Peyer's patch (tissue), 4 donors: ENCODE measurements around the gene MED13. TPM values are rescaled to one million over a fixed set of nuclear protein-coding genes. Genes with fewer than 3 reads are reported as not detected.

Experiments
- DNase-seq, 3 donors: peaks; one replicate each; pipeline ENCODE4 v3.0.0-alpha.2; 2017 to 2019
- H3K27ac ChIP-seq, 4 donors: fragments of 200-600 bp; sonication (generic); one replicate each; pipeline ENCODE4 v1.5.1; 2016 to 2019
- H3K27me3 ChIP-seq, 2 donors: fragments of 200-600 bp; sonication (generic); one replicate each; pipeline ENCODE4 v1.5.1; 2019
- H3K36me3 ChIP-seq, 3 donors: fragments of 200-600 bp; sonication (generic); one replicate each; pipeline ENCODE4 v1.5.1; 2016 to 2019
- H3K4me1 ChIP-seq, 4 donors: fragments of 200-600 bp; sonication (generic); one replicate each; pipeline ENCODE4 v1.5.1; 2016 to 2019
- H3K4me3 ChIP-seq, 4 donors: fragments of 200-600 bp; sonication (generic); 1 replicate in 3 of 4; 2 replicates in 1 of 4; pipeline ENCODE4 v1.5.1; 2016 to 2019; ENCODE audit warnings: mild to moderate bottlenecking in 1 of 4
- H3K9me3 ChIP-seq, 4 donors: fragments of 200-600 bp; sonication (generic); one replicate each; pipeline ENCODE4 v1.5.1; 2016 to 2019; ENCODE audit warnings: mild to moderate bottlenecking in 1 of 4
- POLR2A ChIP-seq, 2 donors: fragments of 450-650 bp; IDR thresholded peaks; one replicate each; pipeline ENCODE4 v1.5.1; 2017; ENCODE audit warnings: antibody characterized with exemption in 2 of 2, mild to moderate bottlenecking in 2 of 2, moderate library complexity in 2 of 2
- total RNA-seq, 4 donors: library from RNA; depleted of rRNA; stranded (reverse); fragments of >200 nt; gene quantifications; one replicate each; pipeline ENCODE4 v1.1.0, GENCODE V29; 2016
- TF ChIP-seq, protein P1 (sequence below), 6 experiments: fragments of 450-650 bp in 4 of 6; fragments of 200-600 bp in 2 of 6; sonication (generic) in 1 of 6; IDR thresholded peaks; one replicate each; pipeline ENCODE4 v1.5.1; 2017 to 2019; ENCODE audit warnings: antibody characterized with exemption in 6 of 6, mild to moderate bottlenecking in 3 of 6, moderate library complexity in 1 of 6

Gene MED13
- total RNA-seq, 4 donors from 2014 or later: 84.4 to 452 (median 131) TPM

DNA sequence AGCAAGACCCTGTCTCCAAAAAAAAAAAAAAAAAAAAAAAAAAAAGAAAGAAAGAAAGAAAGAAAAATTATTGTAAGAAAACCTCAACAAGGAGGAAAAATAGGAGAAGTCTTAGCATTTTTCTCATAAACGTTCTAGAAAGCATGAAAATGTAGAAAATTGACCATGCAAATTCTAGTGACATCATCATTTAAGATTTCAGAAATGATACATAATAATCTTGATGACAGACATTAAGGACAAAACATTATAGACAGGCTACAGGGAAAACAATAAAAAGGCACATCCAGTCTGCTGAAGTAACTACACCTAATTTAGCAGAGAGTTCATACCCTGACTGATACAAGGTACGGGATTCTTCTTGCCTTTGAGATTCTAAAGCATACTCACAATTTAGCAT, 21.9 kb downstream of the MED13 start:
- Histone ChIP-seq H3K9me3 (no peaks in the 10 kb centered on the region), H3K36me3 (peaks cover 0 to 52% (median 0%) of the 10 kb centered on the region in 3 donors), H3K27me3 (no peaks in the 10 kb centered on the region), H3K4me1 (peaks cover 0 to 4% (median 0%) of the 10 kb centered on the region in 4 donors), H3K27ac (no peak overlapping the region), H3K4me3 (no peak overlapping the region)
- no peak for DNase-seq
- no peak for TF ChIP-seq POLR2A (IDR thresholded peaks at IDR 0.05)
- TF ChIP-seq, protein P1, sequence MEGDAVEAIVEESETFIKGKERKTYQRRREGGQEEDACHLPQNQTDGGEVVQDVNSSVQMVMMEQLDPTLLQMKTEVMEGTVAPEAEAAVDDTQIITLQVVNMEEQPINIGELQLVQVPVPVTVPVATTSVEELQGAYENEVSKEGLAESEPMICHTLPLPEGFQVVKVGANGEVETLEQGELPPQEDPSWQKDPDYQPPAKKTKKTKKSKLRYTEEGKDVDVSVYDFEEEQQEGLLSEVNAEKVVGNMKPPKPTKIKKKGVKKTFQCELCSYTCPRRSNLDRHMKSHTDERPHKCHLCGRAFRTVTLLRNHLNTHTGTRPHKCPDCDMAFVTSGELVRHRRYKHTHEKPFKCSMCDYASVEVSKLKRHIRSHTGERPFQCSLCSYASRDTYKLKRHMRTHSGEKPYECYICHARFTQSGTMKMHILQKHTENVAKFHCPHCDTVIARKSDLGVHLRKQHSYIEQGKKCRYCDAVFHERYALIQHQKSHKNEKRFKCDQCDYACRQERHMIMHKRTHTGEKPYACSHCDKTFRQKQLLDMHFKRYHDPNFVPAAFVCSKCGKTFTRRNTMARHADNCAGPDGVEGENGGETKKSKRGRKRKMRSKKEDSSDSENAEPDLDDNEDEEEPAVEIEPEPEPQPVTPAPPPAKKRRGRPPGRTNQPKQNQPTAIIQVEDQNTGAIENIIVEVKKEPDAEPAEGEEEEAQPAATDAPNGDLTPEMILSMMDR (IDR thresholded peaks at IDR 0.05): no peak

DNA sequence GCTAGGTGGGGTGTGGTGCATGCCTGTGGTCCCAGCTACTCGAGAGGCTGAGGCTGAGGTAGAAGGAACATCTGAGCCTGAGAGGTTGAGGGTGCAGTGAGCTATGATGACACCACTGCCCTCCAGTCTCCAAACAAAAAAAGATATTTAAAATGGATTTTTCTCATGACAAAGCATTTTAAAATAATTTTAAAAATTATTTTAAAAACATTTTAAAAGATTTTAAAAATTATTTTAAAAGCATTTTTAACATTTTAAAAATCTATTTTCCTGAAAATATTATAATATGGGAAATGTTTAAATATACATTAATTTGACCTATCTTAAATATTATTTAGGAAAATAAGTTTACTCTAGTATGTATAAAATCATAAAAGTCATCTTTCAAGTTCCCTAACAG, 26.8 kb downstream of the MED13 start:
- no peak for DNase-seq
- H3K4me3 ChIP-seq: no peak overlapping the region
- no peaks in the 10 kb centered on the region for H3K27me3 ChIP-seq
- no peak for TF ChIP-seq POLR2A (IDR thresholded peaks at IDR 0.05)
- TF ChIP-seq, protein P1 (IDR thresholded peaks at IDR 0.05): no peak
- H3K36me3 ChIP-seq: peaks cover 0 to 39% (median 0%) of the 10 kb centered on the region in 3 donors
- H3K4me1 ChIP-seq: no peaks in the 10 kb centered on the region
- H3K27ac ChIP-seq: no peak overlapping the region
- no peaks in the 10 kb centered on the region for H3K9me3 ChIP-seq

DNA sequence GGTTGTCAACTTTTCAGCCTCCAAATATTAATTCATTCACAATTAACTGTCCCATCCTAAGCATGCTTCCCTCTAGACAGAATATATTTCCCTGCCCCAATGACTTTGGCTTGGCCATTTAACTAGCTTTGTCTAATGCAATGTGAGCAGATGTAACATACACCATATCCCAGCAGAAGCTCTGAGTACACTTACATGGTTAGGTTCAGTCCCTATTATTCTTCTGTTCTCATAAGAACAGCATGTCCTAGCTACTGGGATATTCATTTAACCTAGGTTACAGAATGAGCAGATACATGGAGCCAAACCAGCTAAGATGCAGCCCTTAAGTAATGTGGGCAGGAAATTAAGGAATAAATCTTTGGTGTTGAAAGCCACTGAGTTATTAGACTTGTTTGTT, 31.8 kb downstream of the MED13 start:
- peaks cover 0 to 70% (median 0%) of the 10 kb centered on the region in 3 donors for H3K36me3 ChIP-seq
- no peaks in the 10 kb centered on the region for H3K9me3 ChIP-seq
- H3K27ac ChIP-seq: no peak overlapping the region
- TF ChIP-seq, protein P1 (IDR thresholded peaks at IDR 0.05): no peak
- no peak for TF ChIP-seq POLR2A (IDR thresholded peaks at IDR 0.05)
- no peak for DNase-seq
- no peaks in the 10 kb centered on the region for H3K4me1 ChIP-seq
- H3K4me3 ChIP-seq: no peak overlapping the region
- no peaks in the 10 kb centered on the region for H3K27me3 ChIP-seq

DNA sequence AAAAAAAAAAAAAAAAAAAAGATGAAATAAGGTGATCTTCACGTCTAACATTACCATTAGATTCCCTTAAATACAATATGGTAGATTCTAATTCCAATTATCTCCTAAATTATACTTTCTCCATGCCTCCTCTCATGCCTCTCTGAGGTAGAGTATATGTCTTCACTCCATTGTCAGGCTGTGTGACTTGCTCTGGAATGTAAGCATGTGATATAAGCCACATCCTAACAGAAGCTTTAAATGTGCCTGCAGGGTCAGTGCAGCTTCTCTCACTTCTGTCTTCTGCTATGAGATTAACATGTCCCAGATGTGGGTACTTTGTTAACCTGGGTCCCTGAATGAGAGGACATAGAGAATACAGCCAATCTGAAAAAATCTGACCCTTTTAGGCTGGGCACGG, 32.6 kb downstream of the MED13 start:
- Histone ChIP-seq H3K4me3 (no peak overlapping the region), H3K4me1 (no peaks in the 10 kb centered on the region), H3K36me3 (peaks cover 0 to 78% (median 0%) of the 10 kb centered on the region in 3 donors), H3K27ac (no peak overlapping the region), H3K9me3 (no peaks in the 10 kb centered on the region), H3K27me3 (no peaks in the 10 kb centered on the region)
- no peak for TF ChIP-seq POLR2A (IDR thresholded peaks at IDR 0.05)
- TF ChIP-seq, protein P1 (IDR thresholded peaks at IDR 0.05): no peak
- no peak for DNase-seq

DNA sequence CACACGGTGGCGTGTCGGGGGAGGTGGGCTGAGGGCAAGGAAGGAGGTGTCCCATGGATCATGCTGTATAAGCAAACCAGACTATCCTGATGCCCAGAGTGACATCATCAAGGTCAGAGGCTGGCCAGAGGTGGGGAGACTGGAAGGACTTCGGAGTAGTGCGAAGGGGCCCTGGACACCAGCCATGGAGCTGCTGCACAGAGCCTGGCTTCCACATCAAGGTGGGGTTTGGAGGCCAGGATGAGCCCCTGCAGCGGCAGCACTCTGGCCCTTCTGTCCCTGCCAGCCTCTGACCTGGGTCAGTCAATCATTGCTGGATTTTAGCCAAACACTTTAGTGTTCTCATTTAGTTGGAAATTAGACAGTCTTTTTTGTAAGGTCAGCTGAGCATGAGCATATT, 34.8 kb downstream of the MED13 start:
- no peaks in the 10 kb centered on the region for H3K27me3 ChIP-seq
- DNase-seq: no peak
- peaks cover 0 to 91% (median 0%) of the 10 kb centered on the region in 3 donors for H3K36me3 ChIP-seq
- TF ChIP-seq, protein P1 (IDR thresholded peaks at IDR 0.05): no peak
- TF ChIP-seq POLR2A (IDR thresholded peaks at IDR 0.05): no peak
- H3K9me3 ChIP-seq: no peaks in the 10 kb centered on the region
- no peaks in the 10 kb centered on the region for H3K4me1 ChIP-seq
- H3K4me3 ChIP-seq: no peak overlapping the region
- no peak overlapping the region for H3K27ac ChIP-seq

DNA sequence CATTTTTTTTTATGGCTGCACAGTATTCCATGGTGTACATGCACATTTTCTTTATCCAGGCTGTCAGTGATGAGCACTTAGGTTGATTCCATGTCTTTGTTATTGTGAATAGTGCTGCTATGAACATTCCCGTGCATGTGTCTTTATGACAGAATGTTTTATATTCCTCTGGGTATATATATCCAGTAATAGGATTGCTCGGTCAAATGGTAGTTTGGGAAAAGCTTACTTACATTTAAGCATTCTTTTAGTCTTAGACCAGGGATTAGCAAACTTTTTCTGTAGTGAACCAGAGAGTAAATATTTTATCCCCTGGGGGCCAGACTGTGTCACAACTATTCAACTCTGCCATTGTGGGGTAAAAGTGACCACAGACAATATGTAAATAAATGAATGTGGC, 40.2 kb downstream of the MED13 start:
- no peak for TF ChIP-seq POLR2A (IDR thresholded peaks at IDR 0.05)
- TF ChIP-seq, protein P1 (IDR thresholded peaks at IDR 0.05): no peak
- Histone ChIP-seq H3K36me3 (peaks cover 0 to 80% (median 3%) of the 10 kb centered on the region in 3 donors), H3K4me3 (no peak overlapping the region), H3K27me3 (no peaks in the 10 kb centered on the region), H3K27ac (no peak overlapping the region), H3K4me1 (no peaks in the 10 kb centered on the region), H3K9me3 (no peaks in the 10 kb centered on the region)
- no peak for DNase-seq
